Vagina (tissue), 2 donors: ENCODE measurements around the gene NCAPG2. TPM values are rescaled to one million over a fixed set of nuclear protein-coding genes. Genes with fewer than 3 reads are reported as not detected.

Experiments
- DNase-seq, 2 donors: peaks; one replicate each; pipeline ENCODE4 v3.0.0-alpha.2; 2017; ENCODE audit errors: extremely low spot score in 2 of 2
- H3K27ac ChIP-seq: fragments of 200-600 bp; sonication (generic); one replicate; pipeline ENCODE4 v1.5.1; 2019
- H3K27me3 ChIP-seq: fragments of 200-600 bp; sonication (generic); one replicate; pipeline ENCODE4 v1.5.1; 2019
- H3K36me3 ChIP-seq, 2 donors: fragments of 200-600 bp; sonication (generic); one replicate each; pipeline ENCODE4 v1.5.1; 2017 to 2019
- H3K4me1 ChIP-seq: fragments of 200-600 bp; sonication (generic); one replicate; pipeline ENCODE4 v1.5.1; 2019
- H3K4me3 ChIP-seq, 2 donors: fragments of 200-600 bp; sonication (generic); 1 replicate in 1 of 2; 2 replicates in 1 of 2; pipeline ENCODE4 v1.5.1; 2016 to 2019
- H3K9me3 ChIP-seq: fragments of 200-600 bp; sonication (generic); one replicate; pipeline ENCODE4 v1.5.1; 2019
- CTCF ChIP-seq, 3 experiments: fragments of 450-650 bp in 2 of 3; fragments of 200-600 bp in 1 of 3; sonication (generic) in 1 of 3; IDR thresholded peaks; one replicate each; pipeline ENCODE4 v1.5.1; 2017 to 2019; ENCODE audit warnings: antibody characterized with exemption in 3 of 3, mild to moderate bottlenecking in 2 of 3, moderate library complexity in 2 of 3
- POLR2A ChIP-seq, 2 donors: fragments of 450-650 bp; IDR thresholded peaks; one replicate each; pipeline ENCODE4 v1.6.1; 2017; ENCODE audit warnings: antibody characterized with exemption in 2 of 2, mild to moderate bottlenecking in 2 of 2, moderate library complexity in 2 of 2
- POLR2AphosphoS5 ChIP-seq, 2 donors: sonication (generic); formaldehyde crosslinking; IDR thresholded peaks; one replicate each; pipeline ENCODE4 v1.9.0; 2017; ENCODE audit warnings: antibody characterized with exemption in 2 of 2, mild to moderate bottlenecking in 2 of 2, low read depth in 1 of 2; ENCODE audit not compliant: insufficient read depth in 1 of 2
- intact Hi-C: fragments of 100-400 bp; cut with DNase I; formaldehyde crosslinking; loops from one replicate; pipeline ENCODE4 v1.15.1; 2023
- total RNA-seq: library from RNA; depleted of rRNA; stranded (reverse); fragments of >200 nt; gene quantifications from one replicate; pipeline ENCODE4 v1.2.3, GENCODE V29; 2016

Gene NCAPG2
- total RNA-seq, 1 donor from 2014 or later = 9.6 TPM

- Histone ChIP-seq H3K27ac (no peak overlapping the region), H3K4me1 (no peaks in the 10 kb centered on the region), H3K4me3 (no peak overlapping the region), H3K36me3 (peaks cover 0 to 57% of the 10 kb centered on the region in 2 donors), H3K27me3 (no peaks in the 10 kb centered on the region), H3K9me3 (no peaks in the 10 kb centered on the region)
- intact Hi-C loops = no loop called here
- TF ChIP-seq POLR2A (IDR thresholded peaks at IDR 0.05) (no peak), CTCF (IDR thresholded peaks at IDR 0.05) (no peak), POLR2AphosphoS5 (IDR thresholded peaks at IDR 0.05; ENCODE audit: insufficient read depth in 1 of 2, low read depth in 1 of 2) (no peak)
- no peak for DNase-seq
Observed at GRCh38 chr7:158734861-158735260, 30.3 kb upstream of the NCAPG2 start.

DNA sequence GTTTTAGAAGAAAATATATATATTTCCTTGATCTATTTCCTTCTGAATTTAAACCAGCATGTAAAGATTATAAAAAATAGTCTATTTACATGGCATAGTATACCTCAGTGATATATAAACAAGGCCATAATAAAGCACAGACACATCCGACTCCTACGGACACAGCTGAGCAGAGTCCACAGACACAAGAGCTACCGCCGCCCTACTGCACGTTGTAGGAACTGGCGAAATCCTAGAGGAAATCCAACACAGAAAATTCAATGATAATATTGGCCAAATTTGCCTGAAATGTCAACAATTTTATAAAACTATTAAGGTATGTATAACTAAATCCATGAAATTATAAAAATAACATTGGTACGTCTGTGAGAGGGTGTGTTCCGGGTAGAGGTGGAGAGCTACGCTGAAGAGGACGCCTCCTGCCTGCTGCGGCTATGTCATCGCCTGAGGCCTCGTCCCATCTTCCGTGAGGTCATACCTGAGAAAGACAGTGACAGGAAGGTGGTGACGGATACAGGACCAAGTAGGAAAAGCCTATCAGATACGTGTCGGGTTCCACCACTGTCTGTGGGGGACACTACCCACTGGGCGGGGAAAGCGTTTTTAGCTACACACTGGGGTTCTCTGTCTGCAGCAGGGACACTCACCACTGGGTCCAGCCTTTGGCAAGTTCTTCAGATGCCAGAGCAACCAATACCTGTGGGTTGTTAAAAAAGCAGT lies 29.3 kb upstream of the NCAPG2 start:
- H3K27me3 ChIP-seq = no peaks in the 10 kb centered on the region
- no peak for DNase-seq
- no peaks in the 10 kb centered on the region for H3K4me1 ChIP-seq
- TF ChIP-seq POLR2AphosphoS5 (IDR thresholded peaks at IDR 0.05; ENCODE audit: insufficient read depth in 1 of 2, low read depth in 1 of 2) (no peak), CTCF (IDR thresholded peaks at IDR 0.05) (no peak), POLR2A (IDR thresholded peaks at IDR 0.05) (no peak)
- intact Hi-C loops = no loop called here
- H3K9me3 ChIP-seq = no peaks in the 10 kb centered on the region
- no peak overlapping the region for H3K27ac ChIP-seq
- H3K36me3 ChIP-seq = peaks cover 0 to 51% of the 10 kb centered on the region in 2 donors
- H3K4me3 ChIP-seq = no peak overlapping the region

- DNase-seq = no peak
- Histone ChIP-seq H3K27me3 (no peaks in the 10 kb centered on the region), H3K36me3 (peaks cover 0 to 44% of the 10 kb centered on the region in 2 donors), H3K4me3 (no peak overlapping the region), H3K4me1 (no peaks in the 10 kb centered on the region), H3K9me3 (no peaks in the 10 kb centered on the region), H3K27ac (no peak overlapping the region)
- intact Hi-C loops = no loop called here
- TF ChIP-seq POLR2A (IDR thresholded peaks at IDR 0.05) (no peak), POLR2AphosphoS5 (IDR thresholded peaks at IDR 0.05; ENCODE audit: insufficient read depth in 1 of 2, low read depth in 1 of 2) (no peak), CTCF (IDR thresholded peaks at IDR 0.05) (no peak)
Observed at GRCh38 chr7:158733220-158733519, 28.6 kb upstream of the NCAPG2 start.

DNA sequence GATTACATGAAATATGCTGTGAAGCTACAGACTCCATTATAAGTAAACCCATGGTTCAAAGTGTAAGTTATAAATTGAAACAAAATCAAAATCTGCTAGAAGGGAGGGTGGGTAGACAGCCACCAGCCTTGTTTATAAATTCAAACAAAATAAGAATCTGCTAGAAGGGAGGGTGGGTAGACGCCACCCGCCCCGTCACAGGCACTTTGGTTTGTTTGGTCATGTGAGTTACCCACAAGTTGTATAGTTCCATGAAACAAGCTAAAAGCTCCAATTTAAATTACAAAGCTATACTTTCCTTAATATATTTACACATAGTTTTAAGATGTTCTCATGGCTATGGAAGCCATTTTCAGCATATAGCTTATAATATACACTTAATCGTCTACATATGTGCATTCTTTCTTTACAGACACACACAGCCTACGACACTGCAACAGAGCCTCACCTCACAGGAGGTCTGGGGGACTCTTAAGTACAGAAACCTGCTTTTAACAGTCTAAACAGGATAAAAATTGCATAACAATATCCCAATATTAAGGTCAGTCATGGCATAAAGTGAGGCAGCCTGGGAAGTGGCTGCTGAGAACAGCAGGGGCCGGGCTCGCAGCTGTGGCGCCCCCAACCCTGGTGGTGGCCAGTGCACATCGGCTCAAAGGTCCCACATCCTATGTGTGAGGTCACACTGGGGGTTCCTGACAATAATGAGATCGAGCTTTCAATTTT lies 28.1 kb upstream of the NCAPG2 start:
- Histone ChIP-seq H3K4me1 (no peaks in the 10 kb centered on the region), H3K4me3 (no peak overlapping the region), H3K27ac (no peak overlapping the region), H3K36me3 (peaks cover 0 to 40% of the 10 kb centered on the region in 2 donors), H3K27me3 (no peaks in the 10 kb centered on the region), H3K9me3 (no peaks in the 10 kb centered on the region)
- DNase-seq = no peak
- intact Hi-C loops = no loop called here
- TF ChIP-seq POLR2A (IDR thresholded peaks at IDR 0.05) (no peak), CTCF (IDR thresholded peaks at IDR 0.05) (no peak)

- intact Hi-C loops = no loop called here
- DNase-seq = no peak
- Histone ChIP-seq H3K36me3 (peaks cover 0 to 31% of the 10 kb centered on the region in 2 donors), H3K27me3 (no peaks in the 10 kb centered on the region), H3K27ac (no peak overlapping the region), H3K4me3 (no peak overlapping the region), H3K9me3 (no peaks in the 10 kb centered on the region), H3K4me1 (no peaks in the 10 kb centered on the region)
- TF ChIP-seq POLR2A (IDR thresholded peaks at IDR 0.05) (no peak), CTCF (IDR thresholded peaks at IDR 0.05) (no peak), POLR2AphosphoS5 (IDR thresholded peaks at IDR 0.05; ENCODE audit: insufficient read depth in 1 of 2, low read depth in 1 of 2) (no peak)
Observed at GRCh38 chr7:158731761-158732160, 27.2 kb upstream of the NCAPG2 start.
